ENCODE data around the gene PRDM10.

The PRDM10 gene

GRCh38 chr11:130003717-130004001, 1.0 kb upstream of the PRDM10 start:
- DNase-seq = no peak

DNA sequence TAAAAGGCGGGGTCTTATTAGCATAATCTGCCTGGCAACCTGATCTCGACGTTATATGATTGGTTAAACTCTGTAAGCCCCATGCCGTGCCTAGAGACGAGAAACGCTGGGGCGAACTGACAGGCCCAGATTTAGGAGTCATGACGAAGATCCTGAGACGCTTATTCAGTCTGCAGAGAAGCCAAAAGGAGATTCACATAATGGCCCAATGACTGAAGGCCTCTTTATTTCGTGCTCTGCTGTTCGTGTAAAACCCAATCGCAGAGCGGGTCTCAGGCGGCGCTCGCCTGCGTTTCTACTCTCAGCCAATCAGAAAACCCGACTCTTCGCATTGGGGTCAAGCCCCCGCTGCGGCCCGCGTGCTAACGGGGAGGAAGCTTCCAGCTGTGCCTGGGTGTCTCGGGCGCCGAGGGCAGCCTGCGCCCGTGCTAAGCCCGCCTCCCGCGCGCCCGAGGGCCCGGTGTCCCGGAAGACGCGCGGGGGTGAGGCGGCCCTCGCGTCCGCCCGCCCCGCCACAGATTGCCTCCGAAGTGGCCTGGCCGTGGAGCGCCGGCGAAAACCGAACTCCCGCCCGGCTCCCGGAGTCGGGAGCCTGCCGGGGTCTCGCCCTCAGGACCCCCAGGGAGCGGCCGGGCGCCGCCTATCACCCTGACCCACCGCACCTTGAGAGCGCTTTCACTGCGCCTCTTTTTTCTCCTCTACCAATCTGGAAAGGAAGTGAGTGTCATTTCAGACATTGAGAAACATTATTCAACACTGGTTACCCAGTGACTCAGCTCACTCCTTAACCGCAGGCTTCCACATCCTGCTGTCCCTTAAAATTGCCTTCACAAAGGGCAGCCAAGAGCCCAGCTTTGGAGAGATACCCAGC, 446 bp upstream of the PRDM10 start:
- DNase-seq = peak; percentile 95 to 97

GRCh38 chr11:130001461-130002351, 929 bp downstream of the PRDM10 start:
- peak; percentile 2 to 38 for DNase-seq

DNA sequence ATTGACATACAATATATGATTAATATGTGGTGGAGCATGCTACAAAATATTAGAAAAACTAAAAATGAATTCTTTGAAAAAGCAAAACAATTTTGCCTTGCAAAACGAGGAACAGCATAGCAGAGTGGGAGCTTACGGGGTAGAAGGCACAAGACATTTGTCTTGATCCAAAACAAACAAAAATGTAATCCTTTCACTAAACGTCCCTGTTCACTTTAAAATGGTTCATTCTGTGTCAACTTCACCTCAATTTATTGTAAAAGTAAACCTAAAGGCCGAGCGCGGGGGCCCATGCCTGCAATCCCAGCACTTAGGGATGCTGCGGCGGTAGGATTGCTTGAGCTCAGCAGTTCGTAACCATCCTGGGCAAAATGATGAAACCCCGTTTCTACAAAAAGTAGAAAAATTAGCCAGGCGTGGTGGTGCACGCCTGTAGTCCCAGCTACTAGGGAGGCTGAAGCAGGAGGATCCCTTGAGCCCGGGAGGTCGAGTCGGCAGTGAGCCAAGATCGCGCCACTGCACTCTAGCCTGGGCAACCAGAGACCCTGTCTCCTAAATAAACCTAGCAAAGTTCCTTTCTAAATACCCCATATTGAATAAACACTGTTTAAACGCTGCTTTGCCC, 2.0 kb downstream of the PRDM10 start:
- DNase-seq = no peak

DNA sequence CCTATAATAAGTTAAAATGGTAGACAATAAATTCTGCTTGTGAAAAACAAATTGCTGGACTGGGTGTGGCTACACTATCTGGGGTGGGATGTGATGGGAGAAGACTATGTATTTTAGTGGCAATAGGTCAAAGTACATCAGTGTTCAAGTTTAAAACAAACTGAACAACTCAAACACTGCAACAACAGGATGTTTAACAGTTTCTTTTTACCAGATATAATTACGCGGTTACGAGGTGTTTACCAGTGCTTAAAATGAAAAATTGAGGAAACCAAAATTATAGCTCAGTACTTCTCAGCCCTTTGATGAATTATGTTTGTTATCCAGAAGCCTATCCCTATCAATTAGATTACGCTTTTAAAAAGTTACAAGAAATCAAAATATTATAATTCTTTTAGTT, 3.2 kb downstream of the PRDM10 start:
- no peak for DNase-seq

- no peak for DNase-seq
These were observed 3.7 kb downstream of the PRDM10 start for GRCh38 chr11:129998905-129999304.

- DNase-seq = no peak
These were observed 4.5 kb downstream of the PRDM10 start for GRCh38 chr11:129998107-129998506.

GRCh38 chr11:129997513-129997912, 5.1 kb downstream of the PRDM10 start:
- DNase-seq = no peak

- DNase-seq = no peak
These were observed 6.3 kb downstream of the PRDM10 start for GRCh38 chr11:129996113-129996870.

- DNase-seq = no peak
These were observed 7.5 kb downstream of the PRDM10 start for GRCh38 chr11:129995163-129995562.

DNA sequence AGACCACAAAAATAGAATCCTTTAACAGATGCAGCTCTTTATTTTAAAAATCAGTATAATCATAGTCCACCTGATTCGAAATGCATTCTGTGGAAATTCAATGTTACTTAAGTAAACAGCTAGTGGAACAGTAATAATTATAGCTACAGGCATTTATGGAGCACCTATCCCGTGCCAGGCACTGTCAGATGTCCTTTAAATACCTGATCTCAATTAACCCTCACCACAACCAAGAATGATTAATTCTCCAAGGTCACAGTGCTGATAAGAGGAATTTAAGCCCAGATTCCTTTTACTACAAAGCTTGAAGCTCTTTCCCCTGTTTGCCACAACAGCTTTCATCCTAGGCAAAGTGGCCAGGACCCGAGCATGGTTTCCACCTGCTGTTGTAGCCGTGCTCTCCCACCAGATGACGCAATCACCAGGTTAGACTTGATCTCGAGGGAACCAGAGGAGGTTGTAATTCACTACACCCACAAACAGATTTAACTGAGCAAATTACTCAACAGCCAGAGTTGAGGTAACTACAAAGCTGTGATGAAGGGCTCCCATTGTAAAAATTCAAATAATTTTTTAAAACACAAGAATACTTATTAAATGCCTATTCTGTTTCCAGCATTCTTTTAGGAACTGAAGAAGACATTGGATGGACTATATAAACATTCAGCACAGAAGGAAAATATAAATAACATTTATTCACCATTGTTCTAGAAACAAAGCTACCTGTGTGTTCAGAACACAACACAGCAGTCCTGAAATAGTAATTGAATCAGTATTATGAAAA, 10.3 kb downstream of the PRDM10 start:
- peak; percentile 24 to 55 for DNase-seq

DNA sequence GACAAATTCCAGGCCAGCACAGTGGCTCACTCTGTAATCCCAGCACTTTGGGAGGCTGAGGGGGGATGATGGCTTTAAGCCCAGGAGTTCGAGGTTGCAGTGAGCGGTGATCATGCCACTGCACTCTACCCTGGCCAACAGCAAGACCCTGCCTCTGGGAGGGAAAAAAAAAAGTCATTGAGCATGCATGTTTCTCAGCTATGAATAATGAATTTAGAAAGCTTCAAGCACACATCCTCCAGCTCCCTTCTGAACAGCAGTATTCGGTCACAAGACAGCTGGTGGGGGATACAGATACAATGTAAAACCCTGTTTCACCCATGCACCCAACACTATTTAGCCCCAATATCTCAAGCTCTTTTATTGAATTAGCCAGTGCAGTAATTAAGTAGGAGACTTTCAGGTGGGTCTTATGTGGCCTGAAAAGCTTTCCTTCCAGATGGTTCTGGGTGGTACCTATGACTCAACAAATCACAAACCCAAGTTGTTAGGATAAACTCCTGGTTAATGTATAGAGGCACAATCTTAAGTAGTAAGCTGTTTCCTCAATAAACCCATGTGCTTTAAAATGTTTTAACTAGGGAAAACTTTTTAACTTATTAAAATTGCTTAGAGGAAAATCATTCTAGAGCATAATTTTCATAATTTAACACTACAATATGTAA, 13.4 kb downstream of the PRDM10 start:
- DNase-seq = no peak

GRCh38 chr11:129987950-129988349, 14.7 kb downstream of the PRDM10 start:
- no peak for DNase-seq

DNA sequence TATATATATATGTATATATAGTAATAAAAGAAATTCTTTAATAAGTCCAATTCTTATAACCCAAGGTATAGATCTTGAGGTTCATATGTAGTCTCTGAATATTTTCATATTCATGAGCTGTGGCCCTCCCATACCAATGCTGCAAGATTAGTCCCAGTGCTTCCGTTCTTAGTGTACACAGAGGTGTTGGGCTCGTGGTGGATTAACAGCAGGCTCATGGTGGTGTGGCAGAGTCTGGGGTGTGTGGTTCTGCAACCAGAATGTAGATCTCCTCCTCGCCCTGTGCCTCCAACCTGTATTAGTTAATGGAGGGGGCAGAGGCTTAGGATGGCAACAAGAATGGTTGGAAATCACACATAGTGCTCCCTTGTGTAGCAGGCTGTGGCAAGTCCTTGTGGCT, 16.8 kb downstream of the PRDM10 start:
- no peak for DNase-seq

DNA sequence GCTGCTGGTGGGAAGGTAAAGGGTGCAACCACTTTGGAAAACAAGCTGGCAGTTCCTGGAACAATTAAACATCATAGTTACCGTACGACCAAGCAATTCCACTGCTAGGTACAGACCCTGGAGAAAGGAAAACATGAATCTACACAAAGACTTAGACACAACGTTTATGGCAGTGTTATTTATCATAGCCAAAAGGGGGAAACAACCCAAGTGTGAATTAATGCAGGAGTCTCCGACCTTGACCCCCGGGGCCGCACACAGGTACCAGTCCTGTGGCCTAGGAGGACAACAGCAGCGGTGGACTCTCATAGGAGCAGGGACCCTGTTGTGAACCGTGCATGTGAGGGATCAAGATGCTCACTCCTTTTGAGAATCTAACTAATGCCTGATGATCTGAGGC, 22.5 kb downstream of the PRDM10 start:
- DNase-seq = no peak

GRCh38 chr11:129979046-129979605, 23.5 kb downstream of the PRDM10 start:
- DNase-seq = no peak

DNA sequence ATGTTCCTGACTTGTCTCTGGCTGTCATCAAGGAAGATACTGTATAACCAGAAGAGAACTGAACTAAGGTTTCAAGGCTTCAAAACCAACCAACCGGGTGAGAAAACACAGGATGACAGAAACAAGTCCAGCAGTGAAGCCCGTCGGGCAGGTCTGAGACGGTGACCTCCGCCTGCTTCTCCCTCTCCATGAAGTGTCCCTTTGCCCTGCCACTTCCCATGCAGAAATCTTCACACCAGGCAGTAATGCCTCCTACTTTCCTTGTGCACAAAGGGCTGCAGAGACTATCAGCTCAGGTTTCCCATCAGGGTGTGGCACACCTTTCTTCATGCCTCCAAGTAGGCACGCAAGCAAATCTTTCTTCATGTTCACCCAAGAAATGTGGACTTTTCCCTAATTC, 24.2 kb downstream of the PRDM10 start:
- no peak for DNase-seq

GRCh38 chr11:129976328-129976727, 26.3 kb downstream of the PRDM10 start:
- DNase-seq = no peak

- DNase-seq = no peak
These were observed 27.1 kb downstream of the PRDM10 start for GRCh38 chr11:129975543-129975942.

- DNase-seq = no peak
These were observed 28.0 kb downstream of the PRDM10 start for GRCh38 chr11:129974672-129975071.

DNA sequence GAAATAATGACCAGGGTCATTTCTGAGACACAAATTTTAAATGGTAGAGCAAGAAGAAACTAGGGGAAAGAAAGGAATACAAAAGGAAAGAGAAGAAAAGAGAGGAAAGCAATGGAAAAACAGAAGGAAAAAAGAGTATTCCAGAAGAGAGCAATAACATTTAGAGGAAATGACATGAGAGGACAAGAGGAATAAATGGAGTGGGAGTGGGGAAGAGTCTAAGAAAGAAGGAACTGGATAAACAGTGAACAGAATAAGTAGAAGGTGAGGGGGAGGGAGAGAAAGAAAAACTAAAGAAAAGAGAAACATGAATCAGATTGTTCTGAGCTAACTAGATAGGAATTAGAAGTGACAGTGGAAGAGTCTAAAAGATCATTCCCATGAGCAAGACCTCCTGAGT, 28.4 kb downstream of the PRDM10 start:
- DNase-seq = no peak
